Keratinocyte (primary cell): ENCODE data around the gene AUH.

ENCODE experiments used
- CTCF ChIP-seq, 3 experiments: IDR thresholded peaks in 1 of 3; conservative IDR thresholded peaks in 1 of 3; optimal IDR thresholded peaks in 1 of 3; 2 replicates in 2 of 3; 3 replicates in 1 of 3; pipeline versions ENCODE3 to v1.5.1; 2011; ENCODE audit warnings: low read length in 3 of 3, mild to moderate bottlenecking in 3 of 3, moderate library complexity in 2 of 3, control low read depth in 1 of 3, inconsistent platforms in 1 of 3; ENCODE audit not compliant: insufficient read depth in 2 of 3; ENCODE audit errors: extremely low read depth in 1 of 3
- EZH2 ChIP-seq: IDR thresholded peaks from one replicate; pipeline ENCODE4 v1.6.1; 2012; ENCODE audit warnings: inconsistent platforms, mild to moderate bottlenecking, low read length, moderate library complexity

- TF ChIP-seq CTCF (optimal IDR thresholded peaks at IDR 0.05 in 1 of 3, IDR thresholded peaks at IDR 0.05 in 1 of 3, conservative IDR thresholded peaks at IDR 0.05 in 1 of 3; ENCODE audit: extremely low read depth in 1 of 3, insufficient read depth in 2 of 3, low read length in 3 of 3) (no peak), EZH2 (no peak)
Observed at GRCh38 chr9:91271156-91271555, 90.6 kb downstream of the AUH start.
